GM08714 (cell line): ENCODE data around the gene CLK2.

ENCODE experiments used
- H3K4me3 ChIP-seq: fragments of 200-500 bp; sonication (Bioruptor generic); 2 replicates; pipeline ENCODE4 v1.5.1; 2014; ENCODE audit warnings: mild to moderate bottlenecking, low read length, inconsistent platforms
- ZNF274 ChIP-seq: IDR thresholded peaks from 2 replicates; pipeline ENCODE4 v1.6.1; 2012; ENCODE audit warnings: mild to moderate bottlenecking, low read depth, low read length

Gene CLK2

DNA sequence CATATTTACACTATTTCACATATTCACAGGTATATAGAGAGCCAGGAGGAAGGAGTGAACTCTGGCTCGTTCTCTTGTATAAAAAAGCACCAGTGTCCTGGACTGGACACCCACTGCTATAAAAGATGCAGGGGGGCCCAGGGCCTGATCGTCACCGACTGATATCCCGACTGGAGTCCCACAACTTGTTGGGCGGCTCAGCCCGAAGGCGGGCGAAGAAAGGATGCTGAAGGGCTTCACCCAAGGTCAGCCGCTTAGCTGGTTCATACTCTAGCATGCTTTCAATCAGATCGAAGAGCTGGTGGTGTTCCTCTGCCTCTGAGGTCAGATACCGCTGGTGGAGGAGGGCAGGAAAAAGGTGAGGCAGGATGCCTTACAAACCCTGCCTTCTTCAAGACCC is 10.2 kb downstream of the CLK2 start:
- H3K4me3 ChIP-seq = no peak overlapping the region
- no peak for TF ChIP-seq ZNF274

DNA sequence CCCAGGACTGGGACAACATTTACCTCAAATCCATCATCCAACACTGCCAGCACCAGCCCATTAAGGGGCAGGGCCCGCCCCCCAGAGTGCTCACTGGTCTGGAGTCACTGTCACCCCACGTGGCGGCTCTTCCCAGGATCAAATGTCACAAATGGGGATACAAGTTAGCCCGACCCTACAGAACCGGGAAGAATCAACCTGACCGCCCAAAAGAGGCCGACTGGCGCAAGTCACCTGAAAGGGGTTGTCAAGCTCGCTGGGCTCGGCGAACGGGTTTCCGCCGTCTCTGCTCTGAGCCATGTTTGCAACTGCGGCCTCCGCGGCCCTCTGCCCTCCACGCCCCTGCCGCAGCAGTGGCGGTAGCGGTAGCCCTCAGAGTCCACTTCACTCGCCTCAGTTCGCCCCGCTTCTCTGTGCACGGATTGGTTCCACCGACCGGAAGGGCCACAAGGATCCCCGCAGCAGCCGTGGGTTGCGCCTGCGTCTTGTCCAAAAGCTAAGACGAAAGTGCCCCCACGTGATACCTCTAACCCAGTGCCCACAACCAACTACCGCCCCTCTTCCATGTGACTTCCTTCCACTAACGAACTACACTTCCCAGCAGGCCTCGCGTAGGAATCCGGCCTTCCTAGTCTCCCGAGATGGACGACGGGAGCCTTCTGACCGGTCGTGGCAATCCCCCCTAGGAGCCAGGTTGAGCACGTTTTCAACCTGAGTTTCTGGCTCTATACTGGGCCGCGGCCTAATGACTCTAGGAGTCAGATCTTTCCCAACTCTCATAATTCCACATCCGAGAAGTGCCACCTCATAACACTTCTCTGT is 11.2 kb downstream of the CLK2 start, which contains the start of gene SCAMP3:
Gene SCAMP3, minus strand, starts transcription at position 509 of the 822 bp plus-strand sequence. Its CDS starts 209 bp downstream, at position 300.
- TF ChIP-seq ZNF274 = no peak
- peak within 1 kb of the TSS; percentile 82 for H3K4me3 ChIP-seq

DNA sequence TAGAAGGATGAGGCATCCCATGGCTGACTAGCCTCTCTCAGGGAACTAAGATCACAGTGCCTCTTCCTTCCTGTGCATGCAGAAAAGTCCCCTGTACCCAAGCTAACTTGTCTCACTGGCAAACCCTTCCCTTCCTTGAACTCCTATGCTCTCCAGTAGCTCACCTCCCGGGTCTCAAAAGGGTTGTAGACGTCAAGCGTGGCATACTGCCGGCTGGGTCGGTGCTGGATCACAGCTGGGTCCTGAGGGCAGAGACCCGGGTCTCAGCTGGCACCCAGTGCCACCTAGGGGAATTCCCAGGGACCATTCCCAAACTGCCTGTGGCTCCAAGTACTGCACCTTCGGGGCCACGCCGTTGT is 11.8 kb downstream of the CLK2 start:
- H3K4me3 ChIP-seq = peak overlapping the region; percentile 82
- no peak for TF ChIP-seq ZNF274

GRCh38 chr1:155260276-155260675 is 13.0 kb downstream of the CLK2 start:
- no peak overlapping the region for H3K4me3 ChIP-seq
- TF ChIP-seq ZNF274 = no peak

DNA sequence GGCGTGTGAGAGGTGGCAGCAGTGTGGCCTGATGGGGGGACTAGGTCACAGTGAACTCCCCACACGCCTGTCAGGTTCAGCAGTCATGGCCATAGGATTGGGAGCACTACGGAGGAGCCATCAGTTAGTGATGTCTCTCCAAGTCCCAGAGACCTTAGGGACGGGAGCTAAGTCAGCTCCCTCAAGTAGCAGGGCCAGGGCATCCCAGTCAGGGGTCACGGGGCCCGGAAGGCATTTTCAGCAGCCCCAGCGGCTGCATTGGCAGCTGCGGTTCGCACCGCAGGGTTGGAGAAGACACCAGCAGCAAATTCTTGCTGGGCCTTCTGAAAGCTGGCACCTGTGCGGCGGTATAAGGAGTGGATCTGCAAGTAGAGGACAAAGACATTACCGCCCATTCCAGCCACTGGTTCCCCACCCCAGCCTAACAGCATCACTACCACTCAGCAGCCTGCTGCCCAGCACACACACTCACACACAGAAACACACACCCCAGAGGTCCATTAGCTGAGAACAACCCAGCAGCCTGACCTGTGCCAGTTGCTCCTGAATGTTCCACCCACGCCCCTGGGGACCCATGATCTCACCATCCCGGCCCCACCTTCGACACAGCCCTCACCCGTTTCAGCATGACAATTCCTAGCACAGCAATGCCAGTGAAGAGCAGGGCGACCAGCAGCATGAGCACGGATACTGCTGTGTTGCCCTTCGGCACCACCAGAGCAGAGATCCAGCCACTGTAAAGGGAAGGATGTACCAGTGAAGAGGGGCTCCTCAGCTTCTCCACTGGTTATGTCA is 17.0 kb downstream of the CLK2 start:
- no peak for TF ChIP-seq ZNF274
- H3K4me3 ChIP-seq = no peak overlapping the region; the same call in 1 of the 2 replicates

GRCh38 chr1:155255243-155256007 is 17.9 kb downstream of the CLK2 start, which contains the start of gene ENTREP3:
Gene ENTREP3, minus strand, starts transcription at chr1:155255483. Its CDS starts 606 bp downstream, at chr1:155254877.
- H3K4me3 ChIP-seq = peak within 1 kb of the TSS; percentile 89
- no peak for TF ChIP-seq ZNF274

GRCh38 chr1:155254714-155255242 is 18.5 kb downstream of the CLK2 start:
- TF ChIP-seq ZNF274 = no peak
- peak overlapping the region; percentile 89 for H3K4me3 ChIP-seq

- TF ChIP-seq ZNF274 = no peak
- peak overlapping the region; percentile 89 for H3K4me3 ChIP-seq
Measured at GRCh38 chr1:155254228-155254713, 19.0 kb downstream of the CLK2 start.

DNA sequence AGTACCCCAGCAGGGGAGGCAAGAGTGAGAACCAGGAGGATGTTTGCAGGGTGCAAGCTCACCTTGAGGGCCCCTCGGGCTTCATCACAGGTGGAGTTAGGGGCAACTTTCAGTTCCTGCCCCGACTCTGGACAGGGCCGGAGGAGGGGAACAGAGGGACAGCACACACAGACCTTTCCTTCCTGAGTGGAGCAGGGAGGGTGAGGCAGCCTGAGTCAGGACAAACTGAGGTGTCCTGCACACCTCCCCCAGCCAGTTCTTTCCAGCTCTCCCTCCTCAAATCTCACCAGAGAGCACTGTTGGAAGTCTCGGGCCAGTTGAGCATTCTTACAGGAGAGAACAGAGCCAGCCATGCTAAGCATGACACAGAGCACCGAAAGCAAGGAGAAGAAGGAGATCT is 19.5 kb downstream of the CLK2 start:
- H3K4me3 ChIP-seq = no peak overlapping the region; the same call in 1 of the 2 replicates
- no peak for TF ChIP-seq ZNF274

DNA sequence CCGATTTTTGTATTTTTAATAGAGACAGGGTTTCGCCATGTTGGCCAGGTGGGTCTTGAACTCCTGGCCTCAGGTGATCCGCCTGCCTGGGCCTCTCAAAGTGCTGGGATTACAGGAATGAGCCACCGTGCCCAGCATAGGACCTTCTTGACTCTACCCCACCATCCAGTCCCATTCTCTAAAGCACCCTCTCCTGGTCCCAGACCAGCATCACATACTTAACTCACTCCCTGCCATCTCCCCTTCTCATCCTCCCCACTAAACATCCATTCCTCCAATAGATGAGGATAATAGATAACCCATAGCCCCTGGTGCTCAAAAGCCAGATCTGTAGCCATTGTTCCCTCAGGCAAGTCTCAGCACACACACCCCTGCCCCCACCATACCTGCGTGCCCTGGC is 20.1 kb downstream of the CLK2 start:
- no peak overlapping the region for H3K4me3 ChIP-seq
- TF ChIP-seq ZNF274 = no peak

GRCh38 chr1:155251566-155251965 is 21.7 kb downstream of the CLK2 start:
- no peak for TF ChIP-seq ZNF274
- H3K4me3 ChIP-seq = no peak overlapping the region

DNA sequence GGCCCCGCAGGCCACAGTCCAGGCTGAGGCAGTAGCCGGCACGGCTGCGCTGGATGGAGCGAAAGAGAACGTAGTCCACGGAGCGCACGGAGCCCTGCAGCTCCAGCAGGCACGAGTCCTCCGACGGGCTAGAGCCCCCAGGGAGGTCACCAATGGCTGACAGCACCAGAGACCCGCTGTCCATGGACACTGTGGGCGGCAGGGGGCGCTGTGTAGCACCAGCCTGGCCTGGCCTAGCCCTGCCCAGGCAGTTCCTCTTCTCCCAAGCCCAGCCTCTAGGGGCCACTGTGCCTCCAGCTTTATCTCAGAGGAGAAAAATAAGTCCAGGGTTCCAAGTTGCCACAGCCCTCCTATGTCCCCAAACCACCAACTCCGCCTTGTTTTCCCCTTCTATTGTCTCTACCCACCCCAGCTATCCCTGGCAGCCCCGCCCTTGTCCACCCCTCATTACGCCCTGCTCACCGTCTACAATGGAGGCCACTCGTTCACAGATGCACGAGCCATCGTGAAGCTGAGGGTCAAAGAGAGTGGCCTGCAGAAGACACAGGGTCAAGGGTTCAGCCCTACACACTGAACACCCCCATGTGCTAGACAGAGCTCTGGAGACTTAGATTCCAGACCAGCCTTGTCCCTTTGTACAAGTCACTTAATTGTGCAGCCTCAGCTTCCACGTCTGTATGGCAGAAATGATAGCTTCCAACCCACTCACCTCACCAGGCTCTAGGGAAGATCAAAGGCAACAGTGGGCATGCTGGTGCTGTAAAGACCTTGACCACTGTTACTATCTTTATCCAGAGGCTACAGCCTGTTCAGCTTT is 22.5 kb downstream of the CLK2 start:
- no peak for TF ChIP-seq ZNF274
- H3K4me3 ChIP-seq = peak overlapping the region; percentile 59; the same call in 1 of the 2 replicates

DNA sequence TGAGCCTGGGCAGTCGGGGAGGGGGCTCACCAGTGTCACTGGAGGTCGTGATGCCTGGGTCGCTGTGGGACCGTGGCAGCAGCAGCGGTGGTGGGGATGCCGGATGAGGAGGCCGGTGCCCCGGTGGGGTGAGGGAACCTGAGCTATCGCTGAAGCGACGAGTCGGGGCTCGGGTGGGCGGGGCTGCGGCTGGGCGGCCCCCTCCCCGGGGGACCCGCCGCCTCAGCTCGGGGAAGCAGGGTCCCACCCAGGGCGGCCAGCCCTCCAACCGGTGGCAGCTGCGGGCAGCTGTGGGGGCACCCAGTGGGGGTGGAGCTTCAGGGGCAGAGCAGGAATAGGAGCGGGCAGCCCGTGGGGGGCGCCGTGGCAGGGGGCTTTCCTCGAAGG is 23.1 kb downstream of the CLK2 start:
- peak overlapping the region; percentile 59; the same call in 1 of the 2 replicates for H3K4me3 ChIP-seq
- no peak for TF ChIP-seq ZNF274
